Measurements from ENCODE around the gene SHISA9.

SHISA9 gene

DNA sequence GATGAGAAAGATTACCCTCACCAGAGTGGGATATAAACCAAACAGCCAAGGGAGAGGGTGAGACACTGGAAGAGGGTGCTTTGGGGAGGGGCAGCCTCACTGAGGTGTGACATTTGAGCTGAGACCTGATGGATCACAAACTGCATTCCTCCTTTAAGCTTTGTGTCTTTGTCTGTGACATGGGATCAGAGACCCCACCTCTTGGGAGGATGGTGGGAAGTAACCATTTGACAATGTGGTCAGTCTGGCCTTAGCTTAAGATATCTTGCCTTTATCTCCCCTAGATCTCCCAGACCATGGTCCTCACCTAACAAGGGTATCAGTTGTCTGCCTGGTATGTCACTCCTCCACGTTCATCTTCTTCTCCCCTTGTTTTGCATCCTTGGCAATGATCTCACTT, 163.4 kb downstream of the SHISA9 start:
- no peak for DNase-seq (ENCODE audit: extremely low read depth in 1 of 2, low read depth in 1 of 2)

DNA sequence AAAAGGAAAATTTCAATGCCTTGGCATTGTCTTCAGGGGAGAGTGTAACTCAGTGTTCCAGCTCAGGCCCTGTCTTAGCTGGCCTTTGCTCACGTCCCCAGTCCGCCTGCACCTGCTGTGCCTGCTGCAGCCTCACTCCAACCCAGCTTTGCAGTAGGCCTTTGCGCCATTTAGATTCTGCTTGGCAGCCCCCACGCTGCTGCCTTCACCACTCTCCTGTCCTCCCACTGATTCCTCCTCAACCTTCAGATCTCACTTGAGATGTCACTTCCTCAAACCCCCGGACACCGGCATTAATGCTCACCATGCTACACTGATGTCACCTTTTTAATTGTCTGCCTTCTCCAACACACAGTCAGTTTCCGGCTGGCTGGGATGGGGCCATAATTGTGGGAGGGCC, 166.2 kb downstream of the SHISA9 start:
- DNase-seq (ENCODE audit: extremely low read depth in 1 of 2, low read depth in 1 of 2) = no peak

DNA sequence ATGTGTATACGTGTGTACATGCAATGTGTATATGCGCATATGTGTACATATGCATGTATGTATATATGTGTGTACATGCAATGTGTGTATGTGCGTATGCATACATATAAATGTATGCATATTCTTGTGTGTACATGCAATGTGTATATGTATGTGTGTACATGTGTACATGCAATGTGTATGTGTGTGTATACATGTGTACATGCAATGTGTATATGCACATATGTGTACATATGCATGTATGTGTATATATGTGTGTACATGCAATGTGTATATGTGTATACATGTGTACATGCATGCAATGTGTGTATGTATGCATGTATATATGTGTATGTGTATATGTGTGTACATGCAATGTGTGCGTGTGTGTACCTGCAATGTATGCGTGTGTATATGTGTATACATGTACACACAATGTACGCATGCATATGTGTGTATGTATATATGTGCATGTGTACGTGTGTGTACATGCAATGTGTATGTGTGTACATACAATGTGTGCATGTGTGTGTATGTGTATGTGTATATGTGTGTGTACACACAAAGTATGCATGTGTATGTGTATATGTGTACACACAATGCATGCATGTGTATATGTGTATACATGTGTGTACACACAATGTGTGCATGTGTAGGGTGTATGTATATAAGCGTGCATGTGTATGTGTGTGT, 167.7 kb downstream of the SHISA9 start:
- no peak for DNase-seq (ENCODE audit: extremely low read depth in 1 of 2, low read depth in 1 of 2)

DNA sequence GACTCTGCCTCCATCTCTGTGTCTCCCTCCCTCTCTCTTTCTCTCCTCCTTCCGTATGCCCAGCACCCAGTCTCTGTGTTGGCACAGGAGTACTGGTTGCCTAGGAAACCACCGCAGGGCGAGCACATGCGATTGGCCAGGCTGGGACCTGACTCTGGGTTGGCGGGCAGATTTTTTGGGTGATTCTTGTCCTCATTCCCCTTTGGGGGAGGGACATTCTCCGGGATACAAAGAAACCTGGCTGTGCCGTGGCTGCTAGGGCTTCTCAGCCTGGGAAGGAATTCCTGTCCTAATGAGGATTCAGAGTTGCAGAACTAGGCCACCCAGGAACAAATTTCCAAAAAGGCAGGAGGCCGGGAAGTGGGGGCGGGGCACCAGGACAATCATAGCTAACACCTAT, 168.9 kb downstream of the SHISA9 start:
- DNase-seq (ENCODE audit: extremely low read depth in 1 of 2, low read depth in 1 of 2) = no peak

DNA sequence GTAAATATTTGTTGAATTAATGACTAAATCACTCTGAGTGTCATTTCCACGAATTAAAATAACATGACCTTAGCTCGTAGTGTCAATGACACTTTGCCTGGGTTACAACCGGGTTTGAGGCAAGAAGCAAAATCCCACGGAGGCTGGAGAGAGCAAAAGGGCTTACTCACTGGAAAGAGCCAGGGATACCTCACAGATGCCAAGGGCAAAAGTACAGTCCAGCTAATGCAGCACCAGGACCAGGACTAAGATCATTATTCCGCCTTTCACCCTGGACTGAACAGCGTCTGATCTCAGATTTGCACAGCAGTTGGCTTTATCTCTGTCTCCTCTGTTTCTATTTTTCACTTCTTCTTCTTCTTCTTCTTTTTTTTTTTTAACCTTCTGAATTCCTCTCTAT, 175.5 kb downstream of the SHISA9 start:
- no peak for DNase-seq (ENCODE audit: extremely low read depth in 1 of 2, low read depth in 1 of 2)

DNA sequence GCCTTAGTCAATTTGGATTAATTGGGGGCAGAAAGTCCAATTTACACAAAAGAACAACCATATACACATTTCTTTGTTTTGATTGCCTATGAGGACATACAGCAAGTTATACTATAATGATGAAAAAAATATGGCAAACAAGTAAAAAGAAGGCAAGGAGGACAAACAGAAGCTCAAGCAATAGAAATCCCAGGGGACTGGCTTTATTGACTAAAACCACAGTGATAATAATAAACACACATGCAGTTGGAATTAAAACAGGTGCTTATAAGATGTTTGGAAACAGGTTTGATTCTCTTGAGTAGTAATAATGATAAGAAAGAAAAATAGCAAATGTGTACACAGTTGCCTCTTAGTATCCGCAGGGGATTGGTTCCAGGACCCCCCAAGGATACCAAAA, 176.4 kb downstream of the SHISA9 start:
- no peak for DNase-seq (ENCODE audit: extremely low read depth in 1 of 2, low read depth in 1 of 2)

DNA sequence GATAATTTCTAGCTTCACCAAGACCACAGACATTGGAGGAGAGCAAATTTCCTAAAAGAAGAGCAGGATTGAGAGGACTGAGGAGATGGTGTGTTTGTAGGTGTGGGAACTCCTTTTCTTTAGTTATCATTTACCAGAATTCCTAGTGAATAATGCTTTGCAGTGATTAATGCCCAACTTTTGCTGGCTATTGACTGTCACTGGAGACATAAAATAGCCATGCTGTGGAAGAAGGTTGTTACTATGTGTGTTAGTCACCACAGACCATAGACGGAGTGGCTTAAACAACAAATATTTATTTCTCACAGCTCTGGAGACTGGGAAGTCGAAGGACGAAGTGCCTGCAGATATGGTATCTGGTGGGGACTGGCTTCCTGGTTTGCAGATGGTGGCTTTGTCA, 179.1 kb downstream of the SHISA9 start:
- DNase-seq (ENCODE audit: extremely low read depth in 1 of 2, low read depth in 1 of 2) = no peak

DNA sequence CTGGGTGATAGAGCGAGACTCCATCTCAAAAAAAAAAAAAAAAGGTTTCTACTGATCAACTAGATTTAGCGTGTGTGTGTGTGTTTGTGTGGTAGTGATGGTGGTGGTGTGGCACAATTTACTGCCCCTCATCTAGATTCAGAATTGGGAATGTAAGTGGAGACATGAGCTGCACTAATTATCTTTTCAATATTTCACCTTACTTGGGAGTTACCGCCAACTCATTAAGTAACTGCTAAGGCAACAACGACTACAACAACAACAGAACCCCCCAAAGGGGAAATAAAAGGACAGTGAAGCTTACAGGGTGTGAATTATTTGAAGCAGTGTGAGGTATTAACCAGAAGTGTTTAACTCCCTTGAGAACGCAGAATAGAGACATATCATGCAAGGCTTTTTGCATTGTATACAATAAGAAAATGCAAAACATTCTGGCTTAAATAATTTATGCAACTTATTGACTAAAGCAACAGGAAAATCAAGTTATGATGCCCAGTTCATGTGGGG, 180.5 kb downstream of the SHISA9 start:
- DNase-seq (ENCODE audit: extremely low read depth in 1 of 2, low read depth in 1 of 2) = no peak

DNA sequence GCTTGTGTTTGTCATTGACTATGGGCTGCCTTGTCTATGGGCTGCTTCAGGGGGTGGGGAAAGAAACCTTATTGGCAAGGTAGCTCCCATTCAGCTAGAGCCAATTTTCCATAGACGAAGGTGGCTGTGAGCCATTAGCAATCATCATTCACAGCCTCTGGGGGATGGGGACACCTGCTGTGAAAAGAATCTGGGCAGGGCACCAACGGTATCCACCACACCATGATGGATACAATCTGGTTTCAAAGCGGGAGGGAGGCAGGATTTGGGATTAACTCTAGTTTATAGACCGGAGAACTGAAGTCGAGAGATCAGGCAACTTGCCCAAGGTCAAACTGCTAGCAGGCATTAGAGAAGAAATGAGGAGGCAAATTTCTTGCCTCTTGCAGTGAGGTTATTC, 182.3 kb downstream of the SHISA9 start:
- DNase-seq (ENCODE audit: extremely low read depth in 1 of 2, low read depth in 1 of 2) = no peak

DNA sequence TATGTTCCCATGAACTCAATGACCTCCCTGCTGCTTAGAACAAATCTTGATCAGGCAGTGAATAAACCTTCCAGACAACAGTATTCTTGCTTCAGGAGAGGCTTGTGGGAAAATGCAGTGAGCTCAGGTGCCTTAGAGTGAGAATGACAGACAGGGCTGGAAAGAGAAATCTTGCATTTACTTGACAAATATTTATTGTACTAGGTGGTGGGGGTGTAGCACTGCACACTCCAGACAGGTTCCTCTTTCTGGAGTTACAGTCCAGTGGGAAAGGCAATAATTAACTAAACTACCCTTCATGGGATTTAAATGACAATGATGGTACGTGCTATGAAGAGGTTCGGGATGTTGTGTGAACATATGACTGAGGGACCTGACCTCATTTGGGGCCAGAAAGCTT, 182.9 kb downstream of the SHISA9 start:
- no peak for DNase-seq (ENCODE audit: extremely low read depth in 1 of 2, low read depth in 1 of 2)

DNA sequence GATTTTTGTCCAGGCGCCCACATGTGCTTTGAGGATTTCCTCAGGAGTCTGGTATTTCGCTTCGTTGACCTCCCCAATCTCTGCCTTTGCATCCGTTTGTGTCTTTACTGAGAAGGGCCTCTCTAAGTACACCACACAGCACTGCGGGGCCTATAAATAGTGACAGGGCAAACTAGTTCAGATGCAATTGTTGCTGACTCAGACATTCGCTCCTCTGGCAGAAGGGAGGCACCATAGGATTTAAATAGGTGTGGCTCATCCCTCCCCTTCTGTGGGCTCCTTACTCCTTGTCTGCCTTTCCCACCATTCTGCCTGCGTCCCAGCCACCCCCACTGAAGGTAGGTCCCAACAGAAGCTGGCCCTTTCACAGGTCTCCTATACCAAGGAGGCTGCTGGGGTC, 192.3 kb downstream of the SHISA9 start:
- no peak for DNase-seq (ENCODE audit: extremely low read depth in 1 of 2, low read depth in 1 of 2)

DNA sequence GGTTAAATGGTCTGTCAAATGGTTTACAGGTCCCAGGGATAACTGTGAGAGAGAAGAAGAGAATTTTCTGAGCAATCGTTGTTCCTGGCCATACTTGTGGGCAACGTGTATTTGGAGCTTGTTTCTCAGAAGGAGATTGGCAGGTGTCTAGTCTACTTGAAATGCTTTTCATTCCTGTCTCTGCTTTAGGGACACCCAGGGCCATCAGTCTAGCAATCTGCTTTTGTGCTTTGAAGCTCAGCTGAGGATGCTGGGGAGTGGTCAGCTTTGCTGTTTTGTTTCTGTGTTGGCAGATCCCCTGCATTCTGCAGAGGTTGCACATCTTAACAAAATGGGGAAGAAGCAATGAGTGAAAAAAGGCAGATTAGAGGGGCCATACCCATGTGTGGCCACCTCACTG, 193.7 kb downstream of the SHISA9 start:
- no peak for DNase-seq (ENCODE audit: extremely low read depth in 1 of 2, low read depth in 1 of 2)

DNA sequence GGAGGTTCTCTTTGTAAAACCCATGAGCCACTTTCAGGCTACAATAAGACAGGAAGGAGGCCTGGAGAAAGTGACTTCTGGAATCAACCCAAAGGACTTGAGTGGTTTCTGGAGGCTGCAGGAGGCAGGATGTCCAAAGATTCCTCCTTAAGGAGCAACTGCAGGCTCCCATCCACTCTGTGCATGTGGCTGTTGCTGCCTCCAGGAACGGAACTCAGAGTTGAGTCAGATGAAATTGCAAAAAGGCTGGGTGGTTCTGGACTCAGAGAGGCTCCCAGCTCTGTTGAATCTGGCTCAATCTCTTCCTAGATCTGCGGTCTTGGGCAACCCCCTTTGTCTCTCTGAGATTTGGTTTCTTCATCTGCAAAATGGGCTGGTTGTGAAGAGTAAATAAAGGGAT, 197.1 kb downstream of the SHISA9 start:
- no peak for DNase-seq (ENCODE audit: extremely low read depth in 1 of 2, low read depth in 1 of 2)

DNA sequence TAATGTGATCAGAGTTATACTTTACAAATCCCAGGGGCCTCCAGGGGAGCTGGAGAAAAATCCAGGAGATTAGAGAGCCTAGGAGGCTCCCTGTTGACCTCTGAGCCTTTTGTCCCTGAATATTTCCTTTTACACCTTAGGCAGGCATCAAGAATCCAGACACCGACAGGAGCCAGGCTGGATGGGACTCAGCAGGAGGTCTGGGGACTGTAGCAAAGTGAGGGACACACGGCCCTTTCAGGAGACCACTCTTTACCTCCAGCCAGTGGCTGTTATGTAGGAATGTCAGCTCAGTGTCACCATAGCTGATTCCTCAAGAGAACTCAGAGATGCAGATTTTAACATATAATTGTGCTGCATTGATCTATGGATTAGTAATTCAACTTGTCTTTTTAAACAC, 198.4 kb downstream of the SHISA9 start:
- no peak for DNase-seq (ENCODE audit: extremely low read depth in 1 of 2, low read depth in 1 of 2)

DNA sequence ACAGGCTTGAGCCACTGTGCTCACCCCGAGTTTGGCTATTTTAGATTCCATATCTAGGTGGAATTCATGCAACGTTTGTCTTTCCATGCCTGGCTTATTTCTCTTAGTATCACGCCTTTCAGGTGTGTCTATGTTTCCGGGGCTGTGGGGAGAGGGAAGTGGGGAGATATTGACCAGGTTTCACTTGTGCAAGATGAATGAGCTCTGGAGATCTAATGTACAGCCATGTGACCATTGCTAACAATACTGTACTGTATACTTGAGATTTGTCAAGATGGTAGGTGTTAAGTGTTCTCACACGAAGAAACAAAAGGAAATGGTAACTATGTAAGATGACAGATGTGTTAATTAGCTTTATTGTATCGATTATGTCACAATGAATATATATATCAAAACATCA, 199.6 kb downstream of the SHISA9 start:
- no peak for DNase-seq (ENCODE audit: extremely low read depth in 1 of 2, low read depth in 1 of 2)

DNA sequence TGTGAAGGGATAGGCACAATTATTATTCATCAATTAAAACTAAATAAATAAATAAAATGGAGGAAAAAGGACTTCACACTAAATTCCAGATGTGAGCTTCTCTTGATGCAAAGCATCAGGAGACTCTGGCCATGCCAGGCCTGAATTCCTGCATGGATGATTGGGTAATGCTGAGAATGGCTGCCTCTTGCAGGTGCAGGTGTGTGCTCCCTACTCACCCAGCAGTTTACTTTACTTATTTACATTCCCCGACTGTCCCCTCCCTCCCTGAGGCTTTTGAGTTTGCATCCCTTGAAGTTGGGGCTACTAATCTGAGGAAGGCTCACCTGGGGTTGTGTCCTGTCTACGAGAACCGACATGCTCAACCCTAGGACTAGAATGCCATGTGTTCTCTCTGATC, 200.4 kb downstream of the SHISA9 start:
- no peak for DNase-seq (ENCODE audit: extremely low read depth in 1 of 2, low read depth in 1 of 2)

DNA sequence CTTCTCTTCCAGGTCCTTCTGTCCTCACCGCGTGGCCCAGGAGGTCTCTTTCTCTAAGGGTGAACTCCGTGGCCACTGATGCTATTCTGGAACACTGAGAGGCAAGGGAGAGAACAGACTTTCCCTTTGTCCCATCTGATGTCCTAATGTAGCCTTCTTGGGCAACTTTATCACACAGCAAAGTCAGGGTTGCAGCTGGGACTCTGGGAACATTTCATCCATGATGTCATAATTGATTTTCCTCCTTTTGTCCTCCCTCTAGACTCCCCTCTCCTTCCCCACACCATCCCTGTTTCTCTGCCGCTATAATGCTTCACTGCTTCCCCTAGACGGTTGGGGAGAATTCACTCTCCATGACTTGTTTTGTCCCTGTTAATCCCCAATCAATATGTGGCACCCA, 201.0 kb downstream of the SHISA9 start:
- no peak for DNase-seq (ENCODE audit: extremely low read depth in 1 of 2, low read depth in 1 of 2)

DNA sequence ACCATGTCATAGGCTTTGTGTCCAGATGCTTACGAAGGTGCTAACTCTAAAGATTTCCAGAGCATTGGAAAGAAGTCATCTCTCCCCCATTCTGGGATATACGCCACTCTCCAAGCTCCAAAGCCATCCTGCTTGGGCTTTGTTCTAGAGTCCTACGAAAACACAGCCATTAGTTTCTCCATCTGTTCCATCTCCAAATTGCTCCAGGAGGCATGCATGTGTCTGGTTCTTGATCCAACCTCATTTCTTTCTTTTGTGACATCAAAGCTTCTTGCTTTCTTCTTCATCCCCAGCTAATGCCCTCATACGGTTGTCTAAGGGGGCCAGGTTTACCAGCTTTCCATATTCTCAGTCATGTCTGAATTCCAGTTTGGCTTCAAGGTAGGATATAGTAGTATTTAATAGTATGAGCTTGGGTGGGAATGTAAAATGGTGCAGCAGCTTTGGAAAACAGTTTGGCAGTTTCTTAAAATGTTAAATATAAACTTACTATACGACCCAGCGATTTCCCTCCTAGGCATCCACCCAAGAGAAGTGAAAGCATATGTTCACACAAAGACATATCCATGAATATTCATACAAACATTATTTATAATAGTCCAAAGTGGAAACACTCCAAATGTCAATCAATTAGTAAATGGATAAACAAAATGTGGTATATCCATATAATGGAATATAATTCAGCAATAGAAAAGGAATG, 202.6 kb downstream of the SHISA9 start:
- DNase-seq (ENCODE audit: extremely low read depth in 1 of 2, low read depth in 1 of 2) = no peak

DNA sequence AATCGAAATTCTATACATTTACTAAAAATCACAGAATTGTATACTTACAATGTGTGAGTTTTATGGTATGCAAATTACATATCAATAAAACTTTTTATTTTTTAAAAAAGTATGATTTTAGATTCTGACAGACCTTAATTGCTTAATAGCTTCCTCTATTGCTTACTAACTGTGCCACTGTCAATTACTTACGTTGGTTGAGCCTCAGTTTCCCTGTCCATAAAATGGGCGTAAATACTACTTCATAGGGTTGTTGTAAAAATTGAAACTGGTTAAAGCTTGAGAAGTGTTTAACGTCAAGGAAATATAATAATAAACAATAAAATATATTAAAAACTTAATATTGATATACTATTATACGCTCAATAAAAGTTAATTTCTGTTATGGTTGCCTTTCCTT, 203.4 kb downstream of the SHISA9 start:
- no peak for DNase-seq (ENCODE audit: extremely low read depth in 1 of 2, low read depth in 1 of 2)

DNA sequence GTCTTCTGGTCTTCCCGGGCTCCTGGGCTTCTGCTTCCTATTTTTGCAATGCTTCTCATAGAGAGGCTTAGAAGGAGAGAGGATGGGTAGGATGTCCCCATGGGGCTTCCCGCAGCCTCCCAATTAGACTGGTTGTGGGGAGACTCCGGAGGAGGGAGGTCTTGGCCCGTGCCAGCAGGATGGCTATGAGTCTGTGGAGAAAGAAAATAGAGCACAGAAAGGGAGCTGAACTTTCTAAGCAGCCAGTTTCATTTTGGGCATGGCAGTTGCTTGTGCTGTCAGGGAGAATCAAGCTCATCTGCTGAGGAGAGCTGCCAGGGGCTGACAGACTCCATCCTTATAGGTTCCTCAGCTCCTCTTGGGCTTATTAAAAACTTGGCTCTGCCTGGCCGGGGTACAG, 204.0 kb downstream of the SHISA9 start:
- DNase-seq (ENCODE audit: extremely low read depth in 1 of 2, low read depth in 1 of 2) = no peak

DNA sequence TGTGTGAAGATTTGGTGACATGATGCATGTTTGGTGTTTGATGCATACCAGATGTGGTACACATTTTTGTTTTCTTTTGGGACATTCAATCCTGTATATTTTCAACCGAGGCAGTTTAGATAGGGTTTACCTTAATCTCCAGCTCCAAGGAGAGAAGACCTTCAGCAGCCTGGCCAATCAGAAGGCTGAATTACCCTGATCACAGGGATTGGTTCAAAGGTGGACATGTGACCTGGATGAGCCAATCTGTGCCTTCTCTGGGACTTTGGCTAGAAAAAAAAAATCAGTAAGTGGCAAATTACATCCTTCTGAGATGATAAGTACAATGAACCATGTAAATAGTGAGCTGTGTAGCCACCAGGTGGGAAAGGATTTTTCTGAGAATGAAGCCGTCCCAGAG, 205.1 kb downstream of the SHISA9 start:
- DNase-seq (ENCODE audit: extremely low read depth in 1 of 2, low read depth in 1 of 2) = no peak

DNA sequence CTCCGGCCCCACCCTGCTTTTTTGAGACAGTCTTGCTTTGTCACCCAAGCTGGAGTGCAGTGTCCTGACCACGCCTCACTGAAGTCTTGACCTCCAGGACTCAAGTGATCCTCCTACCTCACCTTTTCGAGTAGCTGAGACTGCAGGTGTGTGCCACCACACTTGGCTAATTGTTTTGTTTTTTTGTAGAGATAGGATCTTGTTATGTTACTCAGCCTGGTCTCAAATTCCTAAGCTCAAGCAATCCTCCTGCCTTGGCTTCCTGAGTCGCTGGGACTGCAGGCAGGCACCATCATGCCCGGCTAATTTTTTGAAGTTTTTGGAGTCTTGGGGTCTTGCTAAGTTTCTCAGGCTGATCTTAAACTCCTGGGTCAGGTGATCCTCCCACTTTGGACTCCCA, 206.7 kb downstream of the SHISA9 start:
- DNase-seq (ENCODE audit: extremely low read depth in 1 of 2, low read depth in 1 of 2) = no peak

DNA sequence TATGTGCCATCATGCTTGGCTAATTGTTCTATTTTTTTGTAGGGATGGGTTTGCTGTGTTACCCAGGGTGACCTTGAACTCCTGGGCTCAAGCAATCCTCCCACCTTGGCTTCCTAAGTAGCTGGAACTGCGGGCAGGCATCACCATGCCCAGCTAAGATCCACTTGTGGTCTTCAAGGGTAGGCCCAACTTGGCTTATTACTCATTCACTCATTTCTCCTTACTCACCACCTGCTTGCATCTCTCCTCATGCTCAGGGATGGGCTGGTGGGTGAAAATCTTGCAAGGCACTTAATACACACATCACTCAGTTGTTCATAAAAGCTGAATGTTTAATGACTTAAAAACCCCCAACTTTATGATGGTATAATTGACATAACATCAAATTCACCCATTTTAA, 207.8 kb downstream of the SHISA9 start:
- no peak for DNase-seq (ENCODE audit: extremely low read depth in 1 of 2, low read depth in 1 of 2)
